ENCODE measurements around the gene TRIL.

DNA sequence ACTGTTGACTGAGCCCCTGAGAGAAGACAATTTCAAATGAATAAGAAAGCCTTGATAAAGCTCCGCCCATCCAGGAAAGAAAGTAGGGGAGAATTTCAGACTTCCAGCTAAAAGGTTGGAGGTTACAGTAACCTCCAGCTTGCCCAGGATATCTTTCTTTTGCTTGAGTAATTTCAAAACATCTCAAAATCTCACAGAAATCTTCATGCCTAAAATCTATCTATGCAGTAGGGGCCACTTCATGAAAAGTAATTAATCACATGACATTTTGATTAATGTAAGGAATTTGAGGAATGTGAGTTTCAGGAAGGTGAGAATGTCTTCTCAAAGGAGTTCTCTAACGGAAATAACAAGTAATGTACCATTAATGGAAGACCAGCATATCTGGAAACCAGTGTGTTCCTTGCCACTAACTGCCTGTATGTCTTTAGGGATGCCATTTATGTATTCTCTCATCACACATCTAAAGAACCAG lies 24.2 kb downstream of the TRIL start:
- TF ChIP-seq EZH2phosphoT487 (IDR thresholded peaks at IDR 0.05; ENCODE audit: low read depth, severe bottlenecking, unreplicated experiment) (no peak), EZH2 (IDR thresholded peaks at IDR 0.05; ENCODE audit: borderline replicate concordance) (no peak)
- TF ChIP-seq, protein P1, sequence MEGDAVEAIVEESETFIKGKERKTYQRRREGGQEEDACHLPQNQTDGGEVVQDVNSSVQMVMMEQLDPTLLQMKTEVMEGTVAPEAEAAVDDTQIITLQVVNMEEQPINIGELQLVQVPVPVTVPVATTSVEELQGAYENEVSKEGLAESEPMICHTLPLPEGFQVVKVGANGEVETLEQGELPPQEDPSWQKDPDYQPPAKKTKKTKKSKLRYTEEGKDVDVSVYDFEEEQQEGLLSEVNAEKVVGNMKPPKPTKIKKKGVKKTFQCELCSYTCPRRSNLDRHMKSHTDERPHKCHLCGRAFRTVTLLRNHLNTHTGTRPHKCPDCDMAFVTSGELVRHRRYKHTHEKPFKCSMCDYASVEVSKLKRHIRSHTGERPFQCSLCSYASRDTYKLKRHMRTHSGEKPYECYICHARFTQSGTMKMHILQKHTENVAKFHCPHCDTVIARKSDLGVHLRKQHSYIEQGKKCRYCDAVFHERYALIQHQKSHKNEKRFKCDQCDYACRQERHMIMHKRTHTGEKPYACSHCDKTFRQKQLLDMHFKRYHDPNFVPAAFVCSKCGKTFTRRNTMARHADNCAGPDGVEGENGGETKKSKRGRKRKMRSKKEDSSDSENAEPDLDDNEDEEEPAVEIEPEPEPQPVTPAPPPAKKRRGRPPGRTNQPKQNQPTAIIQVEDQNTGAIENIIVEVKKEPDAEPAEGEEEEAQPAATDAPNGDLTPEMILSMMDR (IDR thresholded peaks at IDR 0.05; ENCODE audit: poor library complexity) = no peak

Measured in hepatocyte (in vitro differentiated cells).